GM12891 (cell line): ENCODE data around the gene NFIX.

Source experiments
- POLR2A ChIP-seq: IDR thresholded peaks from 2 replicates; pipeline ENCODE4 v1.6.1; 2011; ENCODE audit warnings: low read depth, low read length, control low read depth
- POLR2AphosphoS5 ChIP-seq: IDR thresholded peaks from 2 replicates; pipeline ENCODE4 v1.6.1; 2011; ENCODE audit warnings: low read depth, low read length, control low read depth
- POU2F2 ChIP-seq: IDR thresholded peaks from 2 replicates; pipeline ENCODE4 v1.6.1; 2011; ENCODE audit warnings: low read depth, mild to moderate bottlenecking, control low read depth, low read length, moderate library complexity
- SPI1 ChIP-seq: IDR thresholded peaks from 2 replicates; pipeline ENCODE4 v1.6.1; 2011; ENCODE audit warnings: low read depth, low read length, control low read depth
- TAF1 ChIP-seq: IDR thresholded peaks from 2 replicates; pipeline ENCODE4 v1.6.1; 2011; ENCODE audit warnings: low read depth, low read length, control low read depth

DNA sequence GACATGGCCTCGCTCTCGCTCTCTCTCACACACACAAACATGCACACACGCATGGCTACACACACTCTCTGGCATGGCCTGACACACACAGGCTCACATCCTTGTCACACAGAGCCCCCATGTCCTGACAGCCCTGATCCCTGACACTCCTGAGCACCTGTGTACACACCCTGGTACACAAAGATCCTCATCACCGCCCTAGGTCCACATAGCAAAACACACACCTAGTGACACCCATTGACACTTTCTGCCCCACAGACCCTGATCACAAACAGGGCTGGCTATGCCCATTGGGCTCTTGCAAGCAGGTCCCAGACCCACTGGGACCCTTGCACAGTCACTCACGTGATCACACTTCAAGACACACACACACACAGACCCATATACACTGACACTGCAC, 4.0 kb upstream of the NFIX start:
- TF ChIP-seq TAF1 (no peak), POU2F2 (no peak), POLR2A (no peak), POLR2AphosphoS5 (no peak), SPI1 (no peak)
